ENCODE results near the gene OR4D11. TPM values are rescaled to one million over a fixed set of nuclear protein-coding genes. Genes with fewer than 3 reads are reported as not detected.

OR4D11 gene
- total RNA-seq, 1 donor from 2014 or later: not detected

DNA sequence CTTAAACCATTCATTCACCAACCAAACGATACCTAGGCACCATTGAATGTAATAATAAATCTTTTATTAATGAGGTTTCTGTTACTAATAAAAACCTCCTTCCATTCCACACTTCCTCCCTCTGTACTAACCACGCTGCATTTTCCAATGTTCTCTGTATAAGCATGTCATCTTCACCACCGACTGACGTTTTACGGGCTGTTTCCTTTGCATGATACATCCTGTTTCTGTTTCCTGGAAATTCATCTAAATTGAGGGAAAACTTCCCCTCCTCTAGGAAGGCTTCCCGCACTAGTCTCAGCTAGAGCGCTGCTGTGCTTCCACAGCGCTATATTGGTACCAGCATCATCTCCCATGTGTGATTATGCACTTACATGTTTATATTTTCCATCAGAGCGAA, 28.2 kb upstream of the OR4D11 start:
- no peak for DNase-seq (ENCODE audit: extremely low spot score, unreplicated experiment)
- H3K4me1 Mint-ChIP-seq (ENCODE audit: unreplicated experiment): no peaks in the 10 kb centered on the region
- no peak overlapping the region for H3K27ac Mint-ChIP-seq (ENCODE audit: unreplicated experiment)
- H3K36me3 Mint-ChIP-seq (ENCODE audit: unreplicated experiment): no peaks in the 10 kb centered on the region
- peaks cover 6% of the 10 kb centered on the region for H3K27me3 Mint-ChIP-seq (ENCODE audit: unreplicated experiment)
- no peaks in the 10 kb centered on the region for H3K9me3 Mint-ChIP-seq (ENCODE audit: unreplicated experiment)
- no peak overlapping the region for H3K4me3 Mint-ChIP-seq (ENCODE audit: unreplicated experiment)
- TF ChIP-seq, protein P1, sequence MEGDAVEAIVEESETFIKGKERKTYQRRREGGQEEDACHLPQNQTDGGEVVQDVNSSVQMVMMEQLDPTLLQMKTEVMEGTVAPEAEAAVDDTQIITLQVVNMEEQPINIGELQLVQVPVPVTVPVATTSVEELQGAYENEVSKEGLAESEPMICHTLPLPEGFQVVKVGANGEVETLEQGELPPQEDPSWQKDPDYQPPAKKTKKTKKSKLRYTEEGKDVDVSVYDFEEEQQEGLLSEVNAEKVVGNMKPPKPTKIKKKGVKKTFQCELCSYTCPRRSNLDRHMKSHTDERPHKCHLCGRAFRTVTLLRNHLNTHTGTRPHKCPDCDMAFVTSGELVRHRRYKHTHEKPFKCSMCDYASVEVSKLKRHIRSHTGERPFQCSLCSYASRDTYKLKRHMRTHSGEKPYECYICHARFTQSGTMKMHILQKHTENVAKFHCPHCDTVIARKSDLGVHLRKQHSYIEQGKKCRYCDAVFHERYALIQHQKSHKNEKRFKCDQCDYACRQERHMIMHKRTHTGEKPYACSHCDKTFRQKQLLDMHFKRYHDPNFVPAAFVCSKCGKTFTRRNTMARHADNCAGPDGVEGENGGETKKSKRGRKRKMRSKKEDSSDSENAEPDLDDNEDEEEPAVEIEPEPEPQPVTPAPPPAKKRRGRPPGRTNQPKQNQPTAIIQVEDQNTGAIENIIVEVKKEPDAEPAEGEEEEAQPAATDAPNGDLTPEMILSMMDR (IDR thresholded peaks at IDR 0.05): no peak

DNA sequence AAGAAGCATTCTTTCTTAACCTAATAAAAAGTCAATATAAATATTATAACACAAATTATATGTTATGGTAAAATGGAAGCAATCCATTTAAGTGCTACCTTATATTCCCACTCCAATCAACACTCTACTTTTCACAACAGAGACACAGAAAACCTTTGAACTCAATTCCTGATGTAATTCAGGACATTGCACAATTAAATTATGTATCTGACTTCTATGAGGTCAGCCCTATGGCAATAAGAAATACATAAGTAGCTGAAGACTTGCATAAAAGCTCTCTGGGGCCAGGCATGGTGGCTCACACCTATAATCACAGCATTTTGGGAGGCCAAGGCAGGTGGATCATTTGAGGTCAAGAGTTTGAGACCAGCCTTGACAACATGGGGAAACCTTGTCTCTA, 23.5 kb upstream of the OR4D11 start:
- H3K4me1 Mint-ChIP-seq (ENCODE audit: unreplicated experiment): no peaks in the 10 kb centered on the region
- DNase-seq (ENCODE audit: extremely low spot score, unreplicated experiment): no peak
- TF ChIP-seq, protein P1 (IDR thresholded peaks at IDR 0.05): no peak

DNA sequence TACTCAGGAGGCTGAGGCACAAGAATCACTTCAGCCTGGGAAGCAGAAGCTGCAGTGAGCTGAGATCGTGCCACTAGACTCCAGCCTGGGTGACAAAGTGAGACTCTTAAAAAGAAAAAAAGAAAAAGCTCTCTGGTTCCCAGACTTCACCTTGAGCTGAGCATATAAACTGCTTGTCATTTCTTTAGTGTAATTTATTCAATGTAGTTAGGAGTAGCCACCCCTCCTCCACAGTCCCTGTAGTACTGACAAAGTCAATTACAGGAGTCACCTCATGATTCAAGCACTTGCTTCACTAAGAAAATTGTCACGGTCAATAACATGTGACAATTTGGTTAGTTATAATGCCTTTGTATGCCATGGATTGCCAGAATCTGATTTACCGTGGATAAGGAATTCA, 23.0 kb upstream of the OR4D11 start:
- no peak for DNase-seq (ENCODE audit: extremely low spot score, unreplicated experiment)
- no peaks in the 10 kb centered on the region for H3K36me3 Mint-ChIP-seq (ENCODE audit: unreplicated experiment)
- H3K4me1 Mint-ChIP-seq (ENCODE audit: unreplicated experiment): no peaks in the 10 kb centered on the region
- peaks cover 8% of the 10 kb centered on the region for H3K27me3 Mint-ChIP-seq (ENCODE audit: unreplicated experiment)
- no peaks in the 10 kb centered on the region for H3K9me3 Mint-ChIP-seq (ENCODE audit: unreplicated experiment)
- no peak overlapping the region for H3K4me3 Mint-ChIP-seq (ENCODE audit: unreplicated experiment)
- no peak overlapping the region for H3K27ac Mint-ChIP-seq (ENCODE audit: unreplicated experiment)
- TF ChIP-seq, protein P1 (IDR thresholded peaks at IDR 0.05): no peak

More for the DNA sequence above, 23.5 kb upstream of the OR4D11 start:
- no peaks in the 10 kb centered on the region for H3K36me3 Mint-ChIP-seq (ENCODE audit: unreplicated experiment)
- no peak overlapping the region for H3K27ac Mint-ChIP-seq (ENCODE audit: unreplicated experiment)
- peaks cover 8% of the 10 kb centered on the region for H3K27me3 Mint-ChIP-seq (ENCODE audit: unreplicated experiment)
- no peak overlapping the region for H3K4me3 Mint-ChIP-seq (ENCODE audit: unreplicated experiment)
- H3K9me3 Mint-ChIP-seq (ENCODE audit: unreplicated experiment): no peaks in the 10 kb centered on the region

DNA sequence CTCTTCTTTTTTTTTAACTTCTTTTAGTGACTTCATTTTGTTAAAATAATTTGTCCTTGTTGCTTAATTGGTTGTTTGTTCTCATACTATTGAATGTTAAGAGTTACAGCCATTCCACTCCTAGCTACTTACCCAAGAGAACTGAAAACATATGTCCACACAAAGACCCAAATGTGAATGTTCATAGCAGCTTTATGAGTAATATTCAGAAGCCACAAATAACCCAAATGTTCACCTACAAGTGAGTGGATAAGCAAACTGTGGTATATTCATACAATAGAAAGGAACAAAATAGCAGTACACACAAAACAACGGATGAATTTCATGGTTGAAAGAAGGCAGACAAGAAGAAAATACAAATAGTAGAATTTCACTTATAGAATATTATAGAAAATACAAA, 1.4 kb upstream of the OR4D11 start:
- H3K27me3 Mint-ChIP-seq (ENCODE audit: unreplicated experiment): peaks cover 10% of the 10 kb centered on the region
- no peak overlapping the region for H3K27ac Mint-ChIP-seq (ENCODE audit: unreplicated experiment)
- DNase-seq (ENCODE audit: extremely low spot score, unreplicated experiment): no peak
- no peak overlapping the region for H3K4me3 Mint-ChIP-seq (ENCODE audit: unreplicated experiment)
- TF ChIP-seq, protein P1 (IDR thresholded peaks at IDR 0.05): no peak
- no peaks in the 10 kb centered on the region for H3K4me1 Mint-ChIP-seq (ENCODE audit: unreplicated experiment)
- no peaks in the 10 kb centered on the region for H3K36me3 Mint-ChIP-seq (ENCODE audit: unreplicated experiment)
- no peaks in the 10 kb centered on the region for H3K9me3 Mint-ChIP-seq (ENCODE audit: unreplicated experiment)

DNA sequence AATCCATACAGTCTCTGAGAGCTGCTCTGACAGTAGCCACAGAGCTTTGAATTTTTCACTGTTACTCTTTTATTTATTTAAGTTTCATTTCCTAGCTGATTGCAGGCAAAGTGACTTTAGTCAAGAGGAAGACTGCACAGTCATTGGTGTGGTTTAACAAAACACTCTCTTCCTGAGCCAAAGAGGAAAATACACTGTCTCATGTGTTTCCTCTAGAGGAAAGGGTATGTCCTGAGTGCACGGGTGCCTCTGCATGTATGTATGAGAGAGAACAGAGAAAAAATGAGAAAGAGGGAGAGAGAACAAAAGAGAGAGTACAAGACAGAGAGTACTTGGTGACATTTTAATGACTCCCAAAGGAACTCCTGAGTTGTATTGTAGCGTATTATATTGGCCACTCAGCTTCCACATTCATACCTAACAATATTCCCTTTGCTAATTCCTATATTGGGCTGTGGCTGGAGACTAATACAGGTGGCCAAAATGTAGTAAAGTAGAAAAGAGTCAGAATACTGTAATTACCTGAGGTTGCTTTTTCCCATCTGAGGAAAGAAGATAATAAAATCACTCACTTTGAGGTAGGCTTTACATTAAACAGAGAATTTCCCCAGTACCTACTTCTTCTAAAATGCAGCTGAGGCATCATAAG, 7.7 kb downstream of the OR4D11 start, which contains the start of gene OR4D9:
TSS of gene OR4D9 (plus strand) at position 599 of the 649 bp plus-strand sequence. CDS start 3,374 bp downstream, outside the sequence.
- DNase-seq (ENCODE audit: extremely low spot score, unreplicated experiment): no peak
- H3K36me3 Mint-ChIP-seq (ENCODE audit: unreplicated experiment): no peaks in the 10 kb centered on the region
- H3K27ac Mint-ChIP-seq (ENCODE audit: unreplicated experiment): no peak within 1 kb of the TSS
- H3K9me3 Mint-ChIP-seq (ENCODE audit: unreplicated experiment): no peaks in the 10 kb centered on the region
- peaks cover 11% of the 10 kb centered on the region for H3K27me3 Mint-ChIP-seq (ENCODE audit: unreplicated experiment)
- H3K4me1 Mint-ChIP-seq (ENCODE audit: unreplicated experiment): no peaks in the 10 kb centered on the region
- no peak within 1 kb of the TSS for H3K4me3 Mint-ChIP-seq (ENCODE audit: unreplicated experiment)
- TF ChIP-seq, protein P1 (IDR thresholded peaks at IDR 0.05): no peak
